Measurements from ENCODE around the gene EGR1.

DNA sequence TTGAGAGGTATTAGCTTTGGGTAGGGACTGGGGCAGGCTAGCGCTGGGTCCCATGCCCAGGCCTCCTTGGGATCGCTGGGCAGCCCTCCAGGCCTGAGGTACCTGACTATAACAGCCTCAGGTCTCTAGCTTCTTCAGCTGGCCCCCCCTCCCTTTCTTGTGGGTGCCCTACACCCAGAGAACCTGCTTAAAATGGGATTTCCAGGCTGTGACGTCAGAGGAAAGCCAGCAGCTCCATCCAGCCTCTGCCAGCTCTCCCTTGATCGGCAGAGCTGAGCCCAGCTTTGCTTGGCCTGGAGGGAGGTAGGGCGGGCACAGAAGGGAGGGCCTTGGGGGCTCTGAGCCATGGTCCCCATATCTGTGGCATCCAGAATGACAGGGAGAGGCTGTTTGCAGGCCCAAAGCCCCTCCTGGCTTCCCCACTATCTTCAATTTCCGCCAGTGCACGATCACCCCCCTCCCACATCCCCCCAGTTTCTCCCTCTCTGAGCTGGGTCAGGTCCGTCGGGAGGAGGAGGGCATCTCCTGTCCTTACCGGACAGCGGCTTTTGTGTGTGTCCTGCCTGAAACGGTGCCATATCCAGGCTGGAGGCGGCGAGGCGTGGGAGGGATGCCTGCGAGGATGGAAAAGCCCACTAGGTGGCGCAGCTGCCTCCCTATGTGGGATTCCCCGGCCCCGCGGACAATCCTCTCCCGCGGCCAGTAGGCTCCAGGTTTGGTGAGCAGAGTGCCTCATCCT, 15.6 kb upstream of the EGR1 start:
- TF ChIP-seq, protein P1, sequence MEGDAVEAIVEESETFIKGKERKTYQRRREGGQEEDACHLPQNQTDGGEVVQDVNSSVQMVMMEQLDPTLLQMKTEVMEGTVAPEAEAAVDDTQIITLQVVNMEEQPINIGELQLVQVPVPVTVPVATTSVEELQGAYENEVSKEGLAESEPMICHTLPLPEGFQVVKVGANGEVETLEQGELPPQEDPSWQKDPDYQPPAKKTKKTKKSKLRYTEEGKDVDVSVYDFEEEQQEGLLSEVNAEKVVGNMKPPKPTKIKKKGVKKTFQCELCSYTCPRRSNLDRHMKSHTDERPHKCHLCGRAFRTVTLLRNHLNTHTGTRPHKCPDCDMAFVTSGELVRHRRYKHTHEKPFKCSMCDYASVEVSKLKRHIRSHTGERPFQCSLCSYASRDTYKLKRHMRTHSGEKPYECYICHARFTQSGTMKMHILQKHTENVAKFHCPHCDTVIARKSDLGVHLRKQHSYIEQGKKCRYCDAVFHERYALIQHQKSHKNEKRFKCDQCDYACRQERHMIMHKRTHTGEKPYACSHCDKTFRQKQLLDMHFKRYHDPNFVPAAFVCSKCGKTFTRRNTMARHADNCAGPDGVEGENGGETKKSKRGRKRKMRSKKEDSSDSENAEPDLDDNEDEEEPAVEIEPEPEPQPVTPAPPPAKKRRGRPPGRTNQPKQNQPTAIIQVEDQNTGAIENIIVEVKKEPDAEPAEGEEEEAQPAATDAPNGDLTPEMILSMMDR (IDR thresholded peaks at IDR 0.05) = peak in 5 of 7 experiments; percentile 92 to 97 (median 96)
- no peak for TF ChIP-seq EP300 (IDR thresholded peaks at IDR 0.05)
- TF ChIP-seq POLR2A (IDR thresholded peaks at IDR 0.05) = no peak

Measured in stomach (tissue), 4 donors.